Head of caudate nucleus (tissue), 42 donors: ENCODE measurements around the gene PANK2.
"Not testable (repeated sequence)": the region's sequence is repeated elsewhere in the genome, so short reads cannot be mapped to it uniquely, and the experiment has no call there.

ENCODE experiments used
- DNase-seq, 42 donors: peaks; one replicate each; pipeline versions ENCODE4 v3.0.0 to v3.0.0-alpha.2; 2020 to 2021; ENCODE audit warnings: mixed read lengths in 7 of 42
- intact Hi-C: fragments of 100-400 bp; cut with DNase I; formaldehyde crosslinking; loops from one replicate; pipeline ENCODE4 v1.15.0; 2022

The PANK2 gene

GRCh38 chr20:3866464-3866863, 22.7 kb upstream of the PANK2 start:
- intact Hi-C loops = no loop called here
- DNase-seq = no peak

GRCh38 chr20:3867802-3868201, 21.4 kb upstream of the PANK2 start:
- intact Hi-C loops = no loop called here
- DNase-seq = no peak

GRCh38 chr20:3869839-3870634, 19.1 kb upstream of the PANK2 start:
- peak in 15 of 42 donors; percentile 5 to 64 (median 29) for DNase-seq
- intact Hi-C loops = no loop called here

GRCh38 chr20:3871550-3872265, 17.5 kb upstream of the PANK2 start:
- intact Hi-C loops = no loop called here
- DNase-seq = no peak

- intact Hi-C loops = no loop called here
- DNase-seq = no peak
These were observed 15.7 kb upstream of the PANK2 start for GRCh38 chr20:3873507-3873906.

- peak in 1 of 42 donors; percentile 47 for DNase-seq
- intact Hi-C loops = no loop called here
These were observed 14.9 kb upstream of the PANK2 start for GRCh38 chr20:3874194-3874844.

- intact Hi-C loops = no loop called here
- peak in 1 of 42 donors; percentile 20 for DNase-seq
These were observed 13.7 kb upstream of the PANK2 start for GRCh38 chr20:3875378-3875974.

GRCh38 chr20:3876000-3876399, 13.2 kb upstream of the PANK2 start:
- no peak for DNase-seq
- intact Hi-C loops = no loop called here

GRCh38 chr20:3876676-3877075, 12.5 kb upstream of the PANK2 start:
- DNase-seq = no peak
- intact Hi-C loops = no loop called here

- DNase-seq, intact Hi-C loops: not testable (repeated sequence)
These were observed 10.3 kb upstream of the PANK2 start for GRCh38 chr20:3878921-3879274.

GRCh38 chr20:3885715-3886114, 3.5 kb upstream of the PANK2 start:
- intact Hi-C loops = loop anchor here (5.0 kb wide), 1 partner anchor 132 kb away; the partner anchor contains the start of gene RNF24
- peak in 20 of 42 donors; percentile 13 to 70 (median 34) for DNase-seq

GRCh38 chr20:3887876-3888620, 1.1 kb upstream of the PANK2 start:
- DNase-seq = peak in 23 of 42 donors; percentile 8 to 64 (median 35)
- intact Hi-C loops = loop anchor here (5.0 kb wide), 1 partner anchor 129 kb away; the partner anchor contains the start of gene RNF24

- intact Hi-C loops = loop anchor here (5.0 to 10.0 kb wide), 2 partner anchors 128 to 185 kb away; partner anchors contain the start of gene RNF24
- DNase-seq = peak in 37 of 42 donors; percentile 11 to 67 (median 42)
These were observed 556 bp downstream of the PANK2 start for GRCh38 chr20:3889489-3890397.

- DNase-seq = peak in 1 of 42 donors; percentile 18
- intact Hi-C loops = loop anchor here (10.0 kb wide), 1 partner anchor 184 kb away; no protein-coding TSS in a partner anchor
These were observed 1.2 kb downstream of the PANK2 start for GRCh38 chr20:3890398-3890751.

- intact Hi-C loops = loop anchor here (10.0 kb wide), 1 partner anchor 184 kb away; no protein-coding TSS in a partner anchor
- DNase-seq = peak in 1 of 42 donors; percentile 32
These were observed 2.1 kb downstream of the PANK2 start for GRCh38 chr20:3890999-3891929.

GRCh38 chr20:3894796-3895195, 5.6 kb downstream of the PANK2 start:
- intact Hi-C loops = loop anchor here (10.0 kb wide), 1 partner anchor 180 kb away; no protein-coding TSS in a partner anchor
- DNase-seq = peak in 1 of 42 donors; percentile 9
